RWPE1 (cell line): ENCODE data around the gene ZBTB12.

Experiments used
- CTCF ChIA-PET: fragments of 350-600 bp; sonication (Branson Sonifier 250); formaldehyde crosslinking; extraction: SDS; loops from one replicate; lab custom pipeline; 2021; lab: Yijun Ruan, JAX
- POLR2A ChIA-PET: fragments of 400-600 bp; formaldehyde crosslinking; extraction: SDS; loops from one replicate; lab custom pipeline; 2020; ENCODE audit warnings: antibody characterized with exemption; ENCODE audit not compliant: low non-redundant PET; lab: Yijun Ruan, JAX
- DNase-seq: peaks from one replicate; pipeline ENCODE4 v3.0.0; 2012; ENCODE audit warnings: low spot score
- H3K27ac ChIP-seq: fragments of 450-650 bp; 2 replicates; pipeline ENCODE4 v1.5.1; 2017
- TF ChIP-seq, protein P1 (sequence below): fragments of 450-650 bp; conservative IDR thresholded peaks from 2 replicates; pipeline ENCODE4 v1.5.1; 2017; ENCODE audit warnings: low read depth, mild to moderate bottlenecking

ZBTB12 gene

DNA sequence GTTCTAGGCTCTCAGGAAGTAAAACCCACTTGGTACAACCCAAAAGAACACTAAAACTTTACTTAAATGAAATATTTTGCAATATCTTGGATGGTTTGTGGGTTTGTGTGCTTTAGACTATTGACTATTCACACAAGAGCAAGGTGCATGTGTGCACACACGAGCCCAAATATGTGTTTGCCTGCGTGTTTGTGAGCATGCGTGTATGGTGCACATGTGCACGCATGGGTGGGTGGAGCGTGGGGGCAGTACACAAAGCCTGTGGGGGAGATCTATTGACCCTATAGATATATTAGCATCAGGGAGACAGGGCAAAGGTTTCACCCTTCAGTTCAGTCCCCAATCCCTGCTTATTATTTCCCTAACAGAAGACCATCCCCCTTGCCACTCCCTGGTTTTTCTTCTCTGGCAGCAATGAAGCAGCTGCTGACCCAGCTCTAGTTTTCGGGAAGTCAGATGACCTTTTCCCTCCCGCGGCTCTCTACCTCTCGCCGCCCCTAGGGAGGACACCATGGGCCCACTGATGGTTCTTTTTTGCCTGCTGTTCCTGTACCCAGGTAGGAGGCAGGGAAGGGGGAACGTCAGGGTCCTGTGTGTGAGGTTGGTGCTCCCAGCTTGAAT is 25.5 kb upstream of the ZBTB12 start, which contains the start of gene C2:
C2 (plus strand) TSS at position 476 of the 621 bp plus-strand sequence; CDS start at position 512, 36 bp downstream.
- ChIA-PET CTCF (no interaction called here), POLR2A (no interaction called here)
- DNase-seq = no peak
- H3K27ac ChIP-seq = no peak within 1 kb of the TSS
- TF ChIP-seq, protein P1, sequence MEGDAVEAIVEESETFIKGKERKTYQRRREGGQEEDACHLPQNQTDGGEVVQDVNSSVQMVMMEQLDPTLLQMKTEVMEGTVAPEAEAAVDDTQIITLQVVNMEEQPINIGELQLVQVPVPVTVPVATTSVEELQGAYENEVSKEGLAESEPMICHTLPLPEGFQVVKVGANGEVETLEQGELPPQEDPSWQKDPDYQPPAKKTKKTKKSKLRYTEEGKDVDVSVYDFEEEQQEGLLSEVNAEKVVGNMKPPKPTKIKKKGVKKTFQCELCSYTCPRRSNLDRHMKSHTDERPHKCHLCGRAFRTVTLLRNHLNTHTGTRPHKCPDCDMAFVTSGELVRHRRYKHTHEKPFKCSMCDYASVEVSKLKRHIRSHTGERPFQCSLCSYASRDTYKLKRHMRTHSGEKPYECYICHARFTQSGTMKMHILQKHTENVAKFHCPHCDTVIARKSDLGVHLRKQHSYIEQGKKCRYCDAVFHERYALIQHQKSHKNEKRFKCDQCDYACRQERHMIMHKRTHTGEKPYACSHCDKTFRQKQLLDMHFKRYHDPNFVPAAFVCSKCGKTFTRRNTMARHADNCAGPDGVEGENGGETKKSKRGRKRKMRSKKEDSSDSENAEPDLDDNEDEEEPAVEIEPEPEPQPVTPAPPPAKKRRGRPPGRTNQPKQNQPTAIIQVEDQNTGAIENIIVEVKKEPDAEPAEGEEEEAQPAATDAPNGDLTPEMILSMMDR = no peak

DNA sequence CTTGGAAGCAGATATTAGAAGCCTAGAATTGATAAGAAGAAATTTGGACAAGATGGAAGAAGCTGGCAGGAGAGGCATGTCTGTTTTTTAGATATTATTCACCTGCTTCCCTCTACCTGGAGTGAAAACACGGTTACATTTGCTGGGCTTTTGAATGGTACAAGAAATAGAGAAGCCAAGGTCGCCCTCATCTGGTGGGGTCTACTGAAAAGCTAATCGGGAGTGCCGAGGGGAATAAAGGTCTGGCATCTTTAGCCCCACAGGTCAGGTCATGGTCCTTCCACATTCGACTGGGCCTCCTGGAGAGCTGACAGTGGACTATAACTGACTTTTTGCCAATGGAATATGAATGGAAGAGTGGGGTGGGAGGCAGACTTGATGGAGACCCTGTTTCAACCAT is 21.1 kb upstream of the ZBTB12 start:
- POLR2A ChIA-PET = interaction anchor here (0.6 kb wide), 1 partner anchor 30 kb away, joined by 3 read pairs; no protein-coding TSS in a partner anchor
- TF ChIP-seq, protein P1 = no peak
- DNase-seq = no peak
- no peak overlapping the region for H3K27ac ChIP-seq
- CTCF ChIA-PET = interaction anchor here (0.6 to 1.6 kb wide), 2 partner anchors 21 to 28 kb away, joined by 4 to 6 read pairs; no protein-coding TSS in a partner anchor

DNA sequence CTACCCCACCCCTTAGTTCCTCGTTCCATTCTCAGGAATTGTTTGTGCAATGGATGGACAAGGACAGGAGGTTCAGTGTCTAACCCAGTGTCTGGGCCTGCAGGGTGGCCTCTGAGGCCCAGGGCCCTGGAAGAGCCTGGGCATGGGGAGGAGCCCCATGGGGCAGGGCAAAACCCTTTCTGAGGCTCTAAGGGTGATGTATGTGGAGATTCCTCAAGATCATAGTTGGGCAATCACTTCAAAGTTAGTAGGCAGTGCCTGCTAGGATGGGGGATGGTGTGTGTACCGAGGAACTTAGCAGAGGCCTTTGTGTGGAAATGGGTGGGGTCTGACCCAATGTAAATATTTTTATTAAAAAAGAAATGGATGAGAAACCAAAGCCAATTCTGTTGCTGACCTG is 18.9 kb upstream of the ZBTB12 start:
- H3K27ac ChIP-seq = no peak overlapping the region
- ChIA-PET POLR2A (no interaction called here), CTCF (no interaction called here)
- TF ChIP-seq, protein P1 = no peak
- DNase-seq = no peak

DNA sequence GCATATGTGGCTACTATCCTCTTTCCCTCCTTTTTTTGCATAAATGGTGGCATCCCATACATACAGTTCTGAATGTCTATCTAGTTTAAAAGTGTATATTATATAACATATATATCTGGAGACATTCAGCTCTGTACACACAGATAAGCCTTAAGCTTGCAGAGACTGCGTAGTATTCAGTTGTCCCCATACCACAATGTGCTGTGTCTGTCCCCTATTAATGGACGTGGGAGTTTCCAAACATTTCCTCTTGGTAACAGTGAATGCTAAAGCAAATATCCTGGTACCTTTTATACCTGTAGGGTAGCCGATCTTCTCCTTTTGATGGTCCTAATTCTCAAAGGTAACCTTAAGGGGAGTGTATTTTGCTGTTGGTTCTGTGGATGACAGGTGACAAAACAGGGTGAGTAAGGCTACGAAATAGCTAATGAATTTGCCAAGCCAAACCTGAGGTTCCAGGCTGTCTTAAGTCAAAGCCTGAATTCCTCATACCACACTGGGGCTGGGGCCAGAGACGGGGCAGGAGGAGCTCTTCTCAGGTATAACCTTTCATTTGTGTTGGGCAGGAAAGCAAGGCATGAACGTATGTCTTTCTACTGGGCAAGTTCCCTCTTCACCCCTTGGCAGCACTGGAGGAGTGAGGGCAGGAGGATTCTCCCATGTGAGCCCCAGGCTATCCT is 17.9 kb upstream of the ZBTB12 start:
- ChIA-PET CTCF (interaction anchor here (0.5 to 1.0 kb wide), 2 partner anchors 33 to 56 kb away, joined by 3 to 4 read pairs; no protein-coding TSS in a partner anchor), POLR2A (no interaction called here)
- TF ChIP-seq, protein P1 = no peak
- DNase-seq = no peak
- H3K27ac ChIP-seq = no peak overlapping the region

DNA sequence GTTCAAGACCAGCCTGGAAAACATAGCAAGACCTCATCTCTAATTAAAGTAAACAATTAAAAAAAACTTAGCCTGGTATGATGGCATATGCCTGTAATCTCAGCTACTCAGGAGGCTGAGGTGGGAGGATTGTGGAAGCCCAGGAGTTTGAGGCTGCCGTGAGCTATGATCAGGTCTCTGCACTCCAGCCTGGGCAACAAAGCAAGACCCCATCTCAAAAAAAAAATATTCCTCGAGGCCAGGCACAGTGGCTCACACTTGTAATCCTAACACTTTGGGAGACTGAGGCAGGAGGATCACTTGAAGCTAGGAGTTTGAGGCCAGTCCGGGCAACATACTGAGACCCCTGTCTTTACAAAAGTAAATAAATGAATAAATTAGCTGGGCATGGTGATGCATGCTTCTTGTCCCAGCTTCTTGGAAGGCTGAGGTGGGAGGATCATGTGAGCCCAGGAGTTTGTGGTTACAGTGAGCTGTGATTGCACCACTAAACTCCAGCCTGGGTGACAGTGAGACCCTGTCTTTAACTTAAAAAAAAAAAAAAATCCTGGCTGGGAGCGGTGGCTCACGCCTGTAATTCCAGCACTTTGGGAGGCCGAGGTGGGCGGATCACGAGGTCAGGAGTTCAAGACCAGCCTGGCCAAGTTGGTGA is 16.3 kb upstream of the ZBTB12 start:
- TF ChIP-seq, protein P1 = no peak
- H3K27ac ChIP-seq = no peak overlapping the region
- CTCF ChIA-PET = interaction anchor here (0.6 to 0.7 kb wide), 3 partner anchors 24 to 1029 kb away, joined by 4 to 7 read pairs (median 5); no protein-coding TSS in a partner anchor
- POLR2A ChIA-PET = no interaction called here
- DNase-seq = no peak

DNA sequence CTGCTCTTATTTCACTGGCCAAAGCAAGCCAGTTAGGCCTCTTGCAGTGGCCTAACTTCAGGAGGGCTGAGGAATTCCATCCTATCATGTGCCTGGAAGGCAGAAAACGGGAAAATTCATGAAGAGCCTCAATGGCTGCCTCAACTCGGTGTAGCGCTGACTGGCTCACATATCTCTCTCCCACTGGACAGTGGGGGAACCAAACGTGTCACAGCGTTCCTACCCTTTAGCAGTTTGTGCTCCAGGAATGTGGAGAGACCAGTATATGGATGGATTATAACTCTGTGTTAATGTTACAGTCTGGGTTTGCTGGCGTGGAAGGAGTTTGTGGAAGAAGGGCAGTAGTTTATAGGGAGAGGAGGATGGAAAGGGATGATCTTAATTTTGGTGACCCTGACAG is 13.9 kb upstream of the ZBTB12 start:
- DNase-seq = no peak
- no peak overlapping the region for H3K27ac ChIP-seq
- POLR2A ChIA-PET = no interaction called here
- CTCF ChIA-PET = interaction anchor here (0.7 kb wide), 1 partner anchor 199 kb away, joined by 3 read pairs; no protein-coding TSS in a partner anchor
- TF ChIP-seq, protein P1 = no peak
